Pancreas (tissue), 10 donors: ENCODE data around the gene MDP1. TPM values are rescaled to one million over a fixed set of nuclear protein-coding genes. Genes with fewer than 3 reads are reported as not detected.

Experiments
- ATAC-seq, 4 donors: fragments of 200-7000 bp; cut with Tn5 transposase; one replicate each; pipeline versions ENCODE4 v1.8.0 to v1.9.1; 2020; ENCODE audit warnings: mild to moderate bottlenecking in 4 of 4, moderate library complexity in 4 of 4
- DNase-seq, 6 donors: peaks; one replicate each; pipeline ENCODE4 v3.0.0-alpha.2; 2020
- FAIRE-seq: peaks from 2 replicates; lab custom pipeline; 2012; peaks lifted over from hg19 to GRCh38; lab: Jason Lieb, UNC
- H3K27ac ChIP-seq, 4 donors: fragments of 200-600 bp; sonication (generic); 1 replicate in 3 of 4; 2 replicates in 1 of 4; pipeline versions ENCODE4 v1.5.0 to v1.8.0; 2020
- H3K27me3 ChIP-seq, 4 donors: fragments of 200-600 bp; one replicate each; pipeline ENCODE4 v1.8.0; 2021
- H3K36me3 ChIP-seq, 3 donors: fragments of 200-600 bp; sonication (generic) in 1 of 3; one replicate each; pipeline versions ENCODE4 v1.5.0 to v1.8.0; 2020 to 2021
- H3K4me1 ChIP-seq, 3 donors: fragments of 200-600 bp; one replicate each; pipeline ENCODE4 v1.8.0; 2021
- H3K4me3 ChIP-seq, 4 donors: fragments of 200-600 bp; sonication (generic) in 2 of 4; one replicate each; pipeline versions ENCODE4 v1.5.0 to v1.8.0; 2020 to 2021
- H3K9me3 ChIP-seq, 4 donors: fragments of 200-600 bp; one replicate each; pipeline ENCODE4 v1.8.0; 2021
- CTCF ChIP-seq, 4 donors: fragments of 200-600 bp; sonication (generic) in 3 of 4; IDR thresholded peaks; one replicate each; pipeline versions ENCODE4 v1.5.0 to v1.8.0; 2021; ENCODE audit warnings: antibody characterized with exemption in 4 of 4
- WGBS, 2 donors: extraction: QIAGEN DNeasy Blood & Tissue Kit; methylation state at CpG; one replicate each; pipeline ENCODE4 v1.1.7; 2013; 5-methylcytosine and 5-hydroxymethylcytosine counted together
- intact Hi-C, 3 donors: fragments of 100-400 bp; cut with DNase I; formaldehyde crosslinking; loops; one replicate each; pipeline versions ENCODE4 v1.11.1 to v1.14.2; 2022
- polyA plus RNA-seq, 2 donors: library from polyadenylated mRNA; stranded (reverse); fragments of 200-250 nt; gene quantifications; one replicate each; pipeline ENCODE4 v1.2.3, GENCODE V29; 2013
- total RNA-seq, 6 donors: library from RNA; stranded (reverse); fragmentation: NEBNext Ultra II Directional in 4 of 6; extraction: Animal tissue kit (Norgen Biotek cat#: 25700) in 4 of 6; gene quantifications; one replicate each; pipeline versions ENCODE4 v1.2.1 to v1.2.4, GENCODE V29; 2021 to 2023
- donor health status: healthy with polysubstance abuse.
- donor health status: DM: no; HTN: no; CAD: no; lungs with moderate emphysema.
- donor health status: DM: no; HTN: no; CAD: no.
- donor health status: control.
- donor health status: control.
- donor health status: Bipolar disorder and iron deficiency.
- donor health status: DM: yes; HTN: yes; CAD: no.
- donor health status: DM: no; HTN: no; CAD: no.
- donor health status: DM: no; HTN: no; CAD: no.
- donor health status: DM: yes; HTN: yes; CAD: no.

Gene MDP1
- total and polyA plus RNA-seq, 8 donors = 7.8 to 31.7 (median 10.3) TPM

GRCh38 chr14:24252289-24253124 is 36.6 kb upstream of the MDP1 start:
- Histone ChIP-seq H3K4me1 (no peaks in the 10 kb centered on the region), H3K9me3 (no peaks in the 10 kb centered on the region), H3K27me3 (no peaks in the 10 kb centered on the region), H3K36me3 (no peaks in the 10 kb centered on the region), H3K4me3 (no peak overlapping the region), H3K27ac (no peak overlapping the region)
- no peak for TF ChIP-seq CTCF (IDR thresholded peaks at IDR 0.05)
- FAIRE-seq (no peak), DNase-seq (peak in 1 of 6 donors; percentile 41), ATAC-seq (no peak)
- 78 to 80% methylated on average over 11 of the region's 11 CpGs for WGBS, 2 donors
- intact Hi-C loops = no loop called here

- no peaks in the 10 kb centered on the region for H3K36me3 ChIP-seq
- intact Hi-C loops = no loop called here
- FAIRE-seq (no peak), DNase-seq (peak in 1 of 6 donors; percentile 11), ATAC-seq (peak in 1 of 4 donors; percentile 69)
- H3K4me3 ChIP-seq = no peak overlapping the region
- H3K27ac ChIP-seq = no peak overlapping the region
- WGBS, 2 donors = 91 to 94% methylated on average over 1 of the region's 1 CpG
- TF ChIP-seq CTCF (IDR thresholded peaks at IDR 0.05) = no peak
- no peaks in the 10 kb centered on the region for H3K27me3 ChIP-seq
- H3K4me1 ChIP-seq = no peaks in the 10 kb centered on the region
- no peaks in the 10 kb centered on the region for H3K9me3 ChIP-seq
Observed at GRCh38 chr14:24251880-24252288, 36.0 kb upstream of the MDP1 start.

GRCh38 chr14:24250354-24250753 is 34.5 kb upstream of the MDP1 start:
- Histone ChIP-seq H3K4me3 (no peak overlapping the region), H3K9me3 (no peaks in the 10 kb centered on the region), H3K36me3 (no peaks in the 10 kb centered on the region), H3K27me3 (no peaks in the 10 kb centered on the region), H3K4me1 (no peaks in the 10 kb centered on the region), H3K27ac (no peak overlapping the region)
- FAIRE-seq (no peak), DNase-seq (peak in 1 of 6 donors; percentile 18), ATAC-seq (no peak)
- WGBS, 2 donors = 53 to 70% methylated on average over 4 of the region's 4 CpGs
- no peak for TF ChIP-seq CTCF (IDR thresholded peaks at IDR 0.05)
- intact Hi-C loops = no loop called here

- ATAC-seq = no peak
Observed at GRCh38 chr14:24249230-24250021, 33.6 kb upstream of the MDP1 start.

More at GRCh38 chr14:24249230-24250021, 33.6 kb upstream of the MDP1 start:
- 64 to 75% methylated on average over 13 of the region's 13 CpGs for WGBS, 2 donors
- no peak overlapping the region for H3K4me3 ChIP-seq
- no peak for TF ChIP-seq CTCF (IDR thresholded peaks at IDR 0.05)
- no peaks in the 10 kb centered on the region for H3K27me3 ChIP-seq
- intact Hi-C loops = loop anchor here in 2 of 3 donors (5.0 kb wide), 2 partner anchors 33 to 48 kb away; partner anchors contain the start of genes DHRS1 (in 1 of the 2) and NOP9 (in 1 of the 2)
- peak in 1 of 6 donors; percentile 39 for DNase-seq
- H3K36me3 ChIP-seq = no peaks in the 10 kb centered on the region
- no peaks in the 10 kb centered on the region for H3K4me1 ChIP-seq
- no peak overlapping the region for H3K27ac ChIP-seq
- no peak for FAIRE-seq
- H3K9me3 ChIP-seq = no peaks in the 10 kb centered on the region
